ENCODE data around the gene ZNF684.

- TF ChIP-seq CTCF (IDR thresholded peaks at IDR 0.05) (no peak), POLR2A (IDR thresholded peaks at IDR 0.05) (no peak)
Measured at GRCh38 chr1:40539338-40539737, 7.9 kb downstream of the ZNF684 start.

All from Peyer's patch (tissue), 4 donors.